GM20000 (cell line): ENCODE measurements around the gene SPATA13.
"Not testable (repeated sequence)": the region's sequence is repeated elsewhere in the genome, so short reads cannot be mapped to it uniquely, and the experiment has no call there.

ENCODE experiments used
- DNase-seq: peaks from one replicate; pipeline ENCODE4 v3.0.0; 2012; ENCODE audit warnings: low spot score
- TF ChIP-seq, protein P1 (sequence below): IDR thresholded peaks from 2 replicates; pipeline ENCODE4 v1.5.1; 2012; ENCODE audit warnings: mild to moderate bottlenecking, control low read depth; ENCODE audit errors: extremely low read depth, missing control alignments

SPATA13 gene

DNA sequence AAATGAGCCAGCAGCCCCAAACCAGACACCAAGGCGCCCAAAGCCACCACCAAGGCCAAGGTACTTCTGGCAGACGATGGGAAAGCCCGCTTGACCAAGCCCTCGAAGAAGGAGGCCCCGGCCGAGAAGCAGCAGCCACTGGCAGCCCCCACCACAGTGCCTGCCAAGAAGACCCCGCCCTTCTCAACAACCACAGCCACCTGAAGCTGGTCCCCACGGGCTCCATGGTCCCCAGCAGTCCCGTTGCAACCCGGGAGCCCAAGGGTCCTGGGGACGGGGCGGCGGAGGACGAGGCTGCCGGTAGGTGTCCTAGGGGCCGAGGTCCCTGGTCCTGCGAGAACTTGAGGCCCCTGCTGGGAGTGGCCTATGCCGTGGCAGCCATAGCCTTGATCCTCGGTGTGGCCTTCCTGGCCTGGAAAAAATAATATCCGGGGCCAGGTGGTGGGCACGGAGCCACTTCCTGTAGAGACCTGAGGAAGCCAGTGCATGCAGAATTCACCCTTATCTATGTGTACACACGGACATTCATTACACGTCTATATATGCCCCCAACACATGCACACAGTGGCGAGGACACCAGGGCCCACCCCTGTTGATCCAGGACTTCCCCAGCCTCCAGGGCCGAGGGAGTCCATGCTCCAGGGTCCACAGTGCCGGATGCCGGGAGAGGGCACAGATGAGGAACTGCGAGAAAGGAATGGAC, 162.7 kb downstream of the SPATA13 start:
- TF ChIP-seq, protein P1, sequence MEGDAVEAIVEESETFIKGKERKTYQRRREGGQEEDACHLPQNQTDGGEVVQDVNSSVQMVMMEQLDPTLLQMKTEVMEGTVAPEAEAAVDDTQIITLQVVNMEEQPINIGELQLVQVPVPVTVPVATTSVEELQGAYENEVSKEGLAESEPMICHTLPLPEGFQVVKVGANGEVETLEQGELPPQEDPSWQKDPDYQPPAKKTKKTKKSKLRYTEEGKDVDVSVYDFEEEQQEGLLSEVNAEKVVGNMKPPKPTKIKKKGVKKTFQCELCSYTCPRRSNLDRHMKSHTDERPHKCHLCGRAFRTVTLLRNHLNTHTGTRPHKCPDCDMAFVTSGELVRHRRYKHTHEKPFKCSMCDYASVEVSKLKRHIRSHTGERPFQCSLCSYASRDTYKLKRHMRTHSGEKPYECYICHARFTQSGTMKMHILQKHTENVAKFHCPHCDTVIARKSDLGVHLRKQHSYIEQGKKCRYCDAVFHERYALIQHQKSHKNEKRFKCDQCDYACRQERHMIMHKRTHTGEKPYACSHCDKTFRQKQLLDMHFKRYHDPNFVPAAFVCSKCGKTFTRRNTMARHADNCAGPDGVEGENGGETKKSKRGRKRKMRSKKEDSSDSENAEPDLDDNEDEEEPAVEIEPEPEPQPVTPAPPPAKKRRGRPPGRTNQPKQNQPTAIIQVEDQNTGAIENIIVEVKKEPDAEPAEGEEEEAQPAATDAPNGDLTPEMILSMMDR: no peak

DNA sequence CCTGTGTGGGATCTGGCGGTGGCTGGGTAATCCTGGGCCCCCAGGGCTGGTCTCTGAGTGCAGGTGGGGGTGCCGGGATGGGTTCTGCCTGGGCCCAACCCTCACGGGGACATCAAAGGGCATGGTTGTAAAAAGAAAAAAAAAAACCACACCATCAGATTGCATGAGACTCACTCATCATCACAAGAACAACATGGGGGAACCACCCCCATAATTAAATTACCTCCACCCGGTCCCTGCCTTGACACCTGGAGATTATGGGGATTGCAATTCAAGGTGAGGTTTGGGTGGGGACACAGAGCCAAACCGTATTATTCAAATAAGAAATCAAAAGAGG, 163.2 kb downstream of the SPATA13 start:
- DNase-seq: no peak
- TF ChIP-seq, protein P1: no peak

More for the DNA sequence above, 162.7 kb downstream of the SPATA13 start:
- DNase-seq: no peak

DNA sequence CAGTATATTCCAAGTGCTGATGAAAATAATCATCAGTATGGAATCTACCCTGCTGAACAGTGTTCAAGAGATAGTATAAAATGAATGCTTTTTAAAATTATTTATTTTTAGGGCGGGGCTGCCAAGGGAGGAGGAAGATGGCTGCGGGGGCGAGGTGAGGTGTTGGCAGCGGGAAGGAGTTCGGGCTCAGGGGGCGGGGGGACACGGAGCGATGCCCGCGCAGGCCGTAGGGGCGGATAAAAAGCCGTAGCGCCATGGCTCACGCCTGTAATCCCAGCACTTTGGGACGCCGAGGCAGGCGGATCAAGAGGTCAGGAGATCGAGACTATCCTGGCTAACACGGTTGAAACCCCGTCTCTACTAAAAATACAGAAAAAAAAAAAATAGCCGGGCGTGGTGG, 167.1 kb downstream of the SPATA13 start:
- DNase-seq: not testable (repeated sequence)

DNA sequence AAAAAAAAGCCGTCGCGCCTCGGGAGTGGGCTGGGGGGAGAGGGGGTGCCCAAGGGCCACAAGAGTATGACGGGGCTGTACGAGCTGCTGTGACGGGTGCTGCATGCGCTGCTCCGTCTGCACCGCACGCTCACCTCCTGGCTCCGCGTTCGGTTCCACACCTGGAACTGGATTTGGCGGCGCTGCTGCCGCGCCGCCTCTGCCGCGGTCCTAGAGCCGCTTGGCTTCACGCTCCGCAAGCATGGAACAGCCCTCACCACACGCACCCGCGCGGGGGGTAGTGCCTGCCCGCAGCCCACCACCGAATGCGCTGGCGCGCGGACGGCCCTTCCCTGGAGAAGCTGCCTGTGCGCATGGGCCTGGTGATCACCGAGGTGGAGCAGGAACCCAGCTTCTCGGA, 167.6 kb downstream of the SPATA13 start:
- TF ChIP-seq, protein P1: no peak
- DNase-seq: no peak

DNA sequence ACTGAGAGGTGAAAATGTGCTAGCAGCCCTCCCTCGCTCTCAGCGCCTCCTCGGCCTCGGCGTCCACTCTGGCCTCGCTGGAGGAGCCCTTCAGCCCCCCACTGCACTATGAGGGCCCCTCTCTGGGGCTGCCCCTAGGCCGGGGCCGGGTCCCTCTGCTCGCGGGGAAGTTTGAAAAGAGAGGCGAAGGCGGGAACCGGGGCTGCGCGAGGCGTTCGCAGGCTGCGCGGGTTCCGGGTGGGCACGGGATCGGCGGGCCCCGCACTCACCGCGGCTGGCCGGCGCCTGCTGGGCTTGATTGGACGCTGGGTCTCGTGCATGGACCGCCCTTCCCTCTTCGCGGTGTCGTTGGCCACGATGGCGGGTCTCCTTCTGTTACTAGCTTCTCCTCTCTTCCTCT, 178.2 kb downstream of the SPATA13 start:
- TF ChIP-seq, protein P1: no peak

DNA sequence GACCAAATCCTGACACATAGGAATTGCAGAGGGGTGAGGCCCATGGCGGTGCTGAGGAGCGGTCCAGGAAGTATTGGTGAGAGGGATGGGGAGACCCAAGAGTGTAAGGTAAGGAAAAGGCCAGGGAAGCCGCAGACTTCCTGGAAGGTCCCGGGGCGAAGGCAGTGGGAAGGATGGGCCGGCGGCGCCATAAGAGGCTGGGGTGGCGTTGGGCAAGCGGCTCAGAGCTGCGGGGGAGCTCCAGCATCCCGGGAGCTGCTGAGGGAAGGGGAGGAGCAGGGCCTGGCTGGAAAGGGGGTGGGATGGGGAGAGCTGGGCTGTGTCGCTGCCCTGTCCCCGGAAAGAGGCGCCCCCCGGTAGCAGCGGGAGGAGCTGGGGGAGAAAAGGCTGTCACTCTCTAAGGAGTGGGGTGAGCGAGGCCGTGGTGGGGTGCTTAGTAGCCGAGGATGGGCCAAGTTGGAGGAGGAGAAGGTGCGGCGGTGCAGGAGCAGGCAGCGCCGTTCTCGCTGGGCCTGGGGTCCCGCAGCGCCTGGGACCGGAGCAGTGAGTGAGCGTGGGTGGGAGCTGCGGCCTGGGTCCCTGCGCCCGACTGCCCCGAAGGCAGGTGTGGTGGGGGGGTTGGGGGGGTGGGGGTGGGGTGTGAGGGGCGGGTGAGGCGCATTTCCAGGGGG, 179.6 kb downstream of the SPATA13 start:
- TF ChIP-seq, protein P1: no peak
- DNase-seq: no peak

More for the DNA sequence above, 178.2 kb downstream of the SPATA13 start:
- DNase-seq: no peak

DNA sequence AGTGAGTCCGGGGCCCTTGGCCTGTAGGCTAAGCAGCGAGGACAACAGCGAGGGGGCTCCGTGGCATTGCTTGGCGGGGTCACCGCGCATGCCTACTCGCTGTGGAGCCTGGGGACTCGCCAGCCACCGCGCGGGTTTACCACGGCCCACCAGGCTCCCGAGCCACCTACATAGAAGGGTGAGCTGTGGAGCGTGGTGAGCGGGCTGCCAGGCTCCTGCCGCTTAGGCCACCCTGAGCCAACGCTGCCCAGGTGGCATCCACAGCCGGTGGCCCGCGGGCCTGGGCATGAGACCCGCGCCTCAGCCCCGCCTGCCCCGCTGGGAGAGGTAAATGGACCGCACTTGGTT, 180.1 kb downstream of the SPATA13 start:
- TF ChIP-seq, protein P1: no peak
- no peak for DNase-seq

DNA sequence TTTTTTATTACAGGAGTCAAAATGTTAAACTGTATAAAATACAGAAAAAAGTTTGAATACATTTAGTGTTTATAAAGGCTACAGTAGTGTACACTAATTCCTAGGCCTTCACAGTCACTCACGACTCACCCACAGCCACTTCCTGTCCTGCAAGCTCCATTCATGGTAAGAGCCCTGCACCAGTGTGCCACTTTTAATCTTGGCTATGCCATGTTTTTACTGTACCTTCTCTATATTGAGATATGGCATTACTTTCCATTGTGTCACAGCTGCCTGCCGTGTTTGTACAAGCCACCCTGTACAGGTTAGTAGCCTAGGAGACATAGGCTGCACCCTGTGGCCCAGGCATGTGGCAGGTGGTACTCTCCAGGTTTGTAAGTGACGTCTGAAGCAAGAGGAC, 180.9 kb downstream of the SPATA13 start:
- TF ChIP-seq, protein P1: no peak
- DNase-seq: no peak
